ENCODE results near the gene TTC3.

DNA sequence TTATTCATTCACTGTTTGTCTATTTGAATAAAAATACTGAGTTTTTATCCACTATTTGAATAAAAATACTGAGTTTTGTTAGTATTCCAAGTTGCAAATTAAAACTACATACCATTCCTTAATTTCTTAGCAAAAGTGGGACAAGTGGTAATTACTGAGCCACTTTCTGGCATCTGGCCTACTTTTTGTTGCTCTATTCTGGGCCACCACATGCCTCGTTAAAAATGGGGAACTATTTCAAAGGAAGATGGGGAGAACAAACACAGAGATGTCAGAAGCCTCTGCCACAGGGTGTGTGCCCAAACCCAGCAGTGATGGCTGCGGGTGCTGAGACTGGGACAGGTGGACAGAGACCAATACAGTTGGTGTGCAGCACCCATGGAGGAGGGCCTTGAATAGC is 14.8 kb upstream of the TTC3 start:
- TF ChIP-seq, protein P1, sequence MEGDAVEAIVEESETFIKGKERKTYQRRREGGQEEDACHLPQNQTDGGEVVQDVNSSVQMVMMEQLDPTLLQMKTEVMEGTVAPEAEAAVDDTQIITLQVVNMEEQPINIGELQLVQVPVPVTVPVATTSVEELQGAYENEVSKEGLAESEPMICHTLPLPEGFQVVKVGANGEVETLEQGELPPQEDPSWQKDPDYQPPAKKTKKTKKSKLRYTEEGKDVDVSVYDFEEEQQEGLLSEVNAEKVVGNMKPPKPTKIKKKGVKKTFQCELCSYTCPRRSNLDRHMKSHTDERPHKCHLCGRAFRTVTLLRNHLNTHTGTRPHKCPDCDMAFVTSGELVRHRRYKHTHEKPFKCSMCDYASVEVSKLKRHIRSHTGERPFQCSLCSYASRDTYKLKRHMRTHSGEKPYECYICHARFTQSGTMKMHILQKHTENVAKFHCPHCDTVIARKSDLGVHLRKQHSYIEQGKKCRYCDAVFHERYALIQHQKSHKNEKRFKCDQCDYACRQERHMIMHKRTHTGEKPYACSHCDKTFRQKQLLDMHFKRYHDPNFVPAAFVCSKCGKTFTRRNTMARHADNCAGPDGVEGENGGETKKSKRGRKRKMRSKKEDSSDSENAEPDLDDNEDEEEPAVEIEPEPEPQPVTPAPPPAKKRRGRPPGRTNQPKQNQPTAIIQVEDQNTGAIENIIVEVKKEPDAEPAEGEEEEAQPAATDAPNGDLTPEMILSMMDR (conservative IDR thresholded peaks at IDR 0.05) = no peak
- TF ChIP-seq ZFX (IDR thresholded peaks at IDR 0.05) = no peak

Data from C4-2B (cell line).